Measurements from ENCODE around the gene PRIM2. TPM values are rescaled to one million over a fixed set of nuclear protein-coding genes. Genes with fewer than 3 reads are reported as not detected.
"Not testable (repeated sequence)": the region's sequence is repeated elsewhere in the genome, so short reads cannot be mapped to it uniquely, and the experiment has no call there.

The PRIM2 gene
- total and polyA plus RNA-seq, 2 of the 4 experiments (the other 2 are of a cell fraction) = 11.8 to 37.5 TPM

GRCh38 chr6:57443181-57443580 lies 125.8 kb downstream of the PRIM2 start:
- peak overlapping the region; percentile 74; the same call in 1 of the 2 replicates for H3K18ac ChIP-seq (ENCODE audit: low read depth, low read length)
- H3K4me1 ChIP-seq (ENCODE audit: control insufficient read depth, insufficient read depth, low read length); in situ Hi-C loops (cut with MboI; ENCODE audit: low sequenced_read_pairs); H4K91ac ChIP-seq (ENCODE audit: insufficient read depth, low read depth, low read length); CTCF ChIA-PET; H3K14ac ChIP-seq (replicated peaks; ENCODE audit: low read depth, low read length); H2BK20ac ChIP-seq (ENCODE audit: low read depth, low read length); H3K27me3 ChIP-seq (ENCODE audit: control insufficient read depth, insufficient read depth, low read length); H4K20me1 ChIP-seq (ENCODE audit: insufficient read depth, low read length); H3K56ac ChIP-seq (ENCODE audit: extremely low read depth, insufficient read depth, low read length); H3K9me1 ChIP-seq (ENCODE audit: insufficient read depth, low read length); BruUV-seq (replicated peaks); H3K27ac ChIP-seq (ENCODE audit: insufficient read depth, low read length); H3K9me3 ChIP-seq (ENCODE audit: control insufficient read depth, insufficient read depth, low read length); H3K4me3 ChIP-seq (ENCODE audit: insufficient read depth, low read depth, low read length); H3K4ac ChIP-seq (ENCODE audit: low read depth, low read length); H2BK120ac ChIP-seq (ENCODE audit: low read depth, low read length); H2AK5ac ChIP-seq (ENCODE audit: low read depth, low read length); H3K4me2 ChIP-seq (ENCODE audit: low read depth, low read length); H2BK15ac ChIP-seq (ENCODE audit: low read depth, low read length); dilution Hi-C loops (cut with HindIII; ENCODE audit: low sequenced_read_pairs, unreplicated experiment); H2AK9ac ChIP-seq (replicated peaks; ENCODE audit: low read depth, low read length, poor library complexity); H2AFZ ChIP-seq (replicated peaks; ENCODE audit: low read length, poor library complexity); intact Hi-C loops (cut with micrococcal nuclease); H3K9ac ChIP-seq (ENCODE audit: low read depth, low read length); DNase-seq; H3K36me3 ChIP-seq (ENCODE audit: control insufficient read depth, insufficient read depth, low read length); POLR2A ChIA-PET (ENCODE audit: unreplicated experiment); H3K23ac ChIP-seq (ENCODE audit: low read depth, low read length): not testable (repeated sequence)
- H4K5ac ChIP-seq (ENCODE audit: low read depth, low read length) = peak overlapping the region; percentile 56; the same call in 1 of the 2 replicates
- H4K8ac ChIP-seq (ENCODE audit: low read depth in 2 of 2, low read length in 2 of 2) = peak overlapping the region in 1 of 2 experiments; percentile 22; a peak in 1 of 4 replicates
- ATAC-seq (ENCODE audit: low read depth) = 0 out of 2 replicates have a peak, but pooled peaks have one; percentile 9
- peaks cover 13 to 34% of the 10 kb centered on the region in 2 experiments for H3K79me1 ChIP-seq (ENCODE audit: low read depth in 1 of 2, low read length in 2 of 2)
- WGBS, 2 experiments (ENCODE audit: extremely low coverage in 2 of 2, insufficient read length in 1 of 2) = no CpG with 5 or more reads among the region's 2 CpGs
- peak overlapping the region; percentile 66 for H2BK5ac ChIP-seq (ENCODE audit: low read depth, low read length, poor library complexity, severe bottlenecking)

Measured in IMR-90 (cell line).